Skeletal muscle cell (primary cell): Measurements from ENCODE around the gene DNALI1.
"Not testable (repeated sequence)": the region's sequence is repeated elsewhere in the genome, so short reads cannot be mapped to it uniquely, and the experiment has no call there.

Experiments
- DNase-seq: peaks from one replicate; pipeline ENCODE4 v3.0.0-alpha.2; 2010; ENCODE audit warnings: low read depth
- H3K4me3 ChIP-seq: 2 replicates; pipeline ENCODE4 v1.5.1; 2011; ENCODE audit warnings: low read depth, mild to moderate bottlenecking, control low read depth, low read length, moderate library complexity

Gene DNALI1

DNA sequence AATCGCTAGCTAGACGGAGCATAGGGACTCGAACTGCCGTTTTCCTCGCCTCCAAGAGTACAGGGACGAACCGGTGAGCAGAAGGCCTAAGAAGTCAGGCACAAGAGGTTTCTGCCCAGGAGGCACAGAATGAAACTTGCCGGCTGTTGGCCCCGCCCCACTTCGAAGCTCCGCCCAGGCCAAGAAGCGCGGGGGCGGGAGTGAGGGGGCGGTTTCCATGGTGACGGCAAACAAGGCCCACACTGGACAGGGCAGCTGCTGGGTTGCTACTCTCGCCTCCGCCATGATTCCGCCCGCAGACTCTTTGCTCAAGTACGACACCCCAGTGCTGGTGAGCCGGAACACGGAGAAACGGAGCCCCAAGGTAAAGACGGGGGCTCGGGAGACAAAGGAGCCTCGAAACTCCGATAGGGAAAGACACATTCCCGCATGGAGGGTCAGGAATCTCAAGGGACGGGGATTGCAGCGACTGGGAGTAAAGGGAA is at the start of gene DNALI1:
TSS of gene DNALI1 (plus strand) at position 229 of the 485 bp plus-strand sequence. CDS start at position 284, 55 bp downstream.
- peak; percentile 62 for DNase-seq
- peak within 1 kb of the TSS; percentile 60 for H3K4me3 ChIP-seq

DNA sequence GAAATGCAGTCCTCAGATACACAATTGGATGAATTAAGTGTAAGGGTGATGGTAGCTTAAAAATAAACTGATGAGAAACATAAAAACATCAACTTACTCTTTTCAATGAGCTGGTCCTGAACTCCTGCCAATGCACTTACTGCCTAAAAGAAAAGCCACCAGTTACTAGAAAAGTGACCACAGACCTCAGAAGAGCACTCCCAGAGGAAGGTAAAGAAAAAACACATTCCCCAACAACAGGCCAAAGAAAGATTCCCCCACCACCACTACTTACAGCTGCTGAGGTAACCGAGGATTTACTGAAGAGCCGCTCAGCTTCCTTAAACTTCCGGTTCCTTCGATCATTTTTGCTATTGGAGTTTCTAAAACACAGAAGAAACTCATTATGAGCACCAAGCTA is 47.6 kb upstream of the DNALI1 start:
- no peak for DNase-seq
- no peak overlapping the region for H3K4me3 ChIP-seq

DNA sequence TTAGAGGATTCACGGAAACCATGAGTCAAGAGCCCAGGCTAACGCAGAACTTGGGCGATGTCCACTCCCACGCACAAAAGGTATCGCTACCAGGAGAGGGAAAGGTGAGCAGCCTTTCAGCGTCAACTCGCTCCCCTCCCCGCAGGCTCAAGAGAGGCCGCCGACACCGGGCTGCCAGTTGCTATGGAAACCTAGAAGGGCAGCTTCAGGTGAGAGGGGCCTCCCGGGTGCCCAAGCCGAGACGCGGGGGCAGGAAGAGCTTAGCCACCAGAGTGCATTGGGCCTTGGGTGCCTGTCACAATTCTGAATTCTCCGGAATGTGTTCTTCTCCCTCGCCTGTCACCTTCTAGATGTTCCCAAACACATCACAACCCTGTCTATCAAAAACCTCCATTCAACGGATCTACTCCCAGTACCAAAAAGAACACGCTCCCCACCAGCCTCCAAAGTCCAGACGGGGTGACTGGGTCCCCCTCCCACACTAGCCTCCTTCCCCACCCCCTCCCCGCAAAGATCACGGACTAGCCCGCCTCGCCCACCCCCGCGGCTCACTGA is 42.9 kb upstream of the DNALI1 start:
- no peak for DNase-seq
- peak overlapping the region; percentile 76 for H3K4me3 ChIP-seq

DNA sequence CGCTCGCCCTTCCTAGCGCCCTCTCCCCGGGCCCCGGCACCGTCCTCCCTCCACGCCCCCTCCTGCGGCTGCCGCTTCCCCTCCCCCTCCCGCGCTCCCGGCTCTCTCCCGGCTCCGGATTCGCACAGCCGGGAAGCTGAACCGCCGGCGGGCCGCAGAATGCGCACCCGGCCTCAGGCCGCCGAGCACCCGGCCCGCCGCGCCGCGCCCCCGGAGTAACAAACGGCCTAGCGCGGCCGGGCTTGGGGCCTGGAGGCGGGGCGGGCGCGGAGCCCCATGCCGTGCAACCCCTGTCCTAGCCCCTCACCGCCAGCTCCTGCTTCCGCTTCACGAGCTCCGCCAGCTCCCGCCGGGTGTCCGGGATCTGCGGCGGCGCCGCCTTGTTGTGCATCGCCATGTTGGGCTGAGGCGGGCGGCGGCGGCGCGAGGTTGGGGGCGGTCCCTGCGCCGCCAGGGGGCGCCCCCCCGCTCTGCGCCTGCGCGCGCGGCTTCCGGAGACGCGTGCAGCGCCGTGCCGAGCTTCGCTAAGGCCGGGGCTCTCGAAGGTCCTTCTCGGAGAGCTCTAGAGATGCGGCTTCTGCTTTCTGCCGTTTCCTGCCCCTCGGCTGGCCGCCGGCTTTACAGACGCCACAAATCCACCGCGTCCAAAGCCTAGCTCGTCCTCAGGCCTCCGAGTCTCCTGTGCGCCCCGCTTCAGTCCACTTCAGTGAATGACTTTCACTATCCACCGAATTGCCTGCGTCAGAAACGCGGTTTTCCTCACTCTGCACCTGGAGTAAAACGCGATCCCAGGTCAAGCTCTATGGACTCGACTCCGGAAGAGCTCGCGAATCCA is 42.2 kb upstream of the DNALI1 start, which contains the start of gene MEAF6:
TSS of gene MEAF6 (minus strand) at position 417 of the 835 bp plus-strand sequence. CDS start at position 397, 20 bp downstream.
- peak; percentile 36 for DNase-seq
- peak within 1 kb of the TSS; percentile 76 for H3K4me3 ChIP-seq

DNA sequence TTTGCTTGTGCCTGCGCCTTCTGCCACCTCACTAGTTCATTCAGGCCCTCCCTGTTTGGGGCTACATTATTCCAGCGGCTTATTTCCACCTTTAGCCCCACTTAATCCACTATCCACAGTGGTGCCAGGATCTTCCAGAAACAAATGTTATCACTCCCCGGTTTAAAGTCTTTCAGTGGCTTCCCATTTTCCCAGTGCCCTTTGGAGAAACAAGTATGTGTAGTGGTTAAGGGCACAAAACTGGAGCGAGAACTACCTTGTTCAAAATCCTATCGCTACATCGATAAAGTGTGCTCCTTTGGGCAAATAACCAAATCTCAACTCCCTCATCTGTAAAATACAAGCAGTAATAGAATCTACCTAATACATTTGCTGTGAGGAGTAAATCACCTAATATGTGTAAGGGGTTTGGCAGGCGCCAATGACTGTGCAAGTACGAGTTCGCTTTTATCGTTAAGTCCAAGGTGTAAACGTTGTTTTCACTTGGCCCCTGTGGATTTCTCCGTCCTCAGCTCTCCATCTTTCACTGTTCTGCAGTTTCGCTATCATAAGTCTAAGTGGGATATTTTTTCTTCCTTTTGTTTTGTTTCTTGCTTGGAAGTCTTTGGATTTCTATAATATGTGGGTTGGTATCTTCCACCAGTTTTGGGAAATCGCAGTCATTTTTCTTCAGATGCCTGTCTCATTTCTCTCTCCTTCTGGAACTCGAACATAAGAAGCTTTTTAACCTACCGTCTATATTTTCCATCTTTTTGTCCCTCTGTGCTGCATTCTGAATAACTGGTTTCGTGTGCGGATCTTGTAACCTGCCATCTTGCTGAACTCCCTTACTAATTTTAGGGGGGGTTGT is 41.3 kb upstream of the DNALI1 start:
- no peak for DNase-seq
- peak overlapping the region; percentile 76 for H3K4me3 ChIP-seq

DNA sequence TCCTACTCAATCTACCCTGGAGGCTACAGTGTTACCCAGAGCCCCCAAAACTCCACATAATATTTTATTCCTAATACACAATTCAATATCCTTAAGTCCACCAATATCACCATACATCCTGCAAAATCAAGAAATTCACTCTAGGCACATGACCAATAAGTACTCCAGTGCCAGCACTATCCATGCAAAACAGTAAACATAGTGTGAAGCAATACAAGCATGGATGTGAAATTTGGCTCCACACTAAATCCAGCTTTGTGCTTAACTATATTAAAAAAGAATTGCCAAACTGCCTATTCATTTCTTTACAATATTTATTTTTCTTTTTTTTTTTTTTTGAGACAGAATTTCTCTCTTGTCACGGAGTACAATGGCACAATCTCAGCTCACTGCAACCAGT is 39.2 kb upstream of the DNALI1 start:
- DNase-seq = no peak
- H3K4me3 ChIP-seq = no peak overlapping the region

DNA sequence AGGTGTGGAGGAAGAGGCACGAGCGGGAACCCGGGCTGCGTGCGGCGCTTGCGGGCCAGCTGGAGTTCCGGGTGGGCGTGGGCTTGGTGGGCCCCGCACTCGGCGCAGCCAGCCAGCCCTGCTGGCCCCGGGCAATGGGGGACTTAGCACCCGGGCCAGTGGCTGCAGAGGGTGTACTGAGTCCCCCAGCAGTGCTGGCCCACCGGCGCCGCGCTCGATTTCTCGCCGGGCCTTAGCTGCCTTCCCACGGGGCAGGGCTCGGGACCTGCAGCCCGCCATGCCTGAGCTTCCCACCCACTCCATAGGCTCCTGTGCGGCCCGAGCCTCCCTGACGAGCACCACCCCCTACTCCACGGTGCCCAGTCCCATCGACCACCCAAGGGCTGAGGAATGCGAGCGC is 38.5 kb upstream of the DNALI1 start:
- not testable (repeated sequence) for H3K4me3 ChIP-seq, DNase-seq

DNA sequence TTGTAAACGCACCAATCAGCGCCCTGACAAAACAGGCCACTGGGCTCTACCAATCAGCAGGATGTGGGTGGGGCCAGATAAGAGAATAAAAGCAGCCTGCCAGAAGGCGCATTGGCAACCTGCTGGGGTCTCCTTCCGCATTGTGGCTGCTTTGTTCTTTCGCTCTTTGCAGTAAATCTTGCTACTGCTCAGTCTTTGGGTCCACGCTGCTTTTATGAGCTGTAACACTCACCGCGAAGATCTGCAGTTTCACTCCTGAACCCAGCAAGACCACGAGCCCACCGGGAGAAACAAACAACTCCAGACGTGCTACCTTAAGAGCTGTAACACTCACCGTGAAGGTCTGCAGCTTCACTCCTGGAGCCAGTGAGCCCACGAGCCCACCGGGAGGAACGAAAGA is 37.8 kb upstream of the DNALI1 start:
- not testable (repeated sequence) for H3K4me3 ChIP-seq, DNase-seq

DNA sequence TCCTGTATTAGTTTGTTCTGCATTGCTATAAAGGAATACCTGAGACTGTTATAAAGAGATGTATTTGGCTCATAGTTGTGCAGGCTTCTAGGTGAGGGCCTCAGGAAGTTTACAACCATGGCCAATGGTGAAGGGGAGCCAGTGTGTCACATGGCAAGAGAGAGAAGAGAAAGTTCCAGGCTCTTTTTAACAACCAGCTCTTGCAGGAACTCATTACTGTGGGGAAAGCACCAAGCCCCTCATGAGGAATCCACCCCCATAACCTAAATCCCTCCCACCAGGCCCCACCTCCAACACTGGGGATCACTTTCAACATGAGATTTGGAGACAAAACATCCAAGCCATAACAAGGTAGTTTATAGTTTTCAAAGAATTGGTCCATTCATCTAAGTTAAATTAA is 37.1 kb upstream of the DNALI1 start:
- H3K4me3 ChIP-seq = no peak overlapping the region
- no peak for DNase-seq

DNA sequence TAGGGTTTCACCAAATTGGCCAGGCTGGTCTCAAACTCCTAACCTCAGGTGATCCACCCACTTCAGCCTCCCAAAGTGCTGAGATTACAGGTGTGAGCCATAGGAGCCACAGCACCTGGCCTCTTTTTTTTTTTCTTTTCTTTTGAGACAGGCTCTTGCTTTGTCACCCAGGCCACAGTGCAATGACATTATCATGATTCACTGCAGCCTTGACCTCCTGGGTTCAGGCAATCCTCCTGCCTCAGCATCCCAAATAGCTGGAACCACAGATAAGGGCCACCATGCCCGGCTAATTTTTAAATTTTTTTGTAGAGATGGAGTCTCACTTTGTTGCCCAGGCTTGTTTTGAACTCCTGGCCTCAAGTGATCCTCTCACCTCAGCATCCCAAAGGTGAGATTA is 26.9 kb upstream of the DNALI1 start:
- H3K4me3 ChIP-seq, DNase-seq: not testable (repeated sequence)

DNA sequence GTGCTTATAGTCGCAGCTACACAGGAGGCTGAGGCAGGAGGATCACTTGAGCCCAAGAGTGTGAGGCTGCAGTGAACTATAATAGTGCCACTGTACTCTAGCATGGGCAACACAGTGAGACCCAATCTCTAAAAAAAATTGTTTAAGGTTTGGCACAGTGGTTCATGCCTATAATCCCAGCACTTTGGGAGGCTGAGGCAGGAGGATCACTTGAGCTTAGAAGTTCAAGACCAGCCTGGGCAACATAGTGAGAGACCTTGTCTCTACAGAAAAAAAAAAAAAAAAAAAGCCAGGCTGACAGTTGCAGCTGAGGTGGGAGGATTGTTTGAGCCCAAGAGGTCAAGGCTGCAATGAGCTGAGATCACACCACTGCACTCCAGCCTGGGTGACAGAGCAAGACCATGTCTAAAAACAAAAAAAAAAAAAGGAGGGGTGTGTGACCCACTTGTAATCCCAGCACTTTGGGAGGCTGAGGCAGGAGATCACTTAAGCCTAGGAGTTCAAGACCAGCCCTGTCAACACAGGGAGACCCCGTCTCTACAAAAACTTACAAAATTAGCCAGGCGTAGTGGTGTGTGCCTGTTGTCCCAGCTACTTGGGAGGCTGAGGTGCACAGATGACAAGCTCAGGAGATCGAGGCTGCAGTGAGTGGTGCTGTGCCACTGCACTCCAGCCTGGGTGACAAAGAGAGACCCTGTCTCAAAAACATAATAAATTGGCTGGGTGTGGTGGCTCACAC is 24.2 kb upstream of the DNALI1 start:
- not testable (repeated sequence) for H3K4me3 ChIP-seq, DNase-seq

DNA sequence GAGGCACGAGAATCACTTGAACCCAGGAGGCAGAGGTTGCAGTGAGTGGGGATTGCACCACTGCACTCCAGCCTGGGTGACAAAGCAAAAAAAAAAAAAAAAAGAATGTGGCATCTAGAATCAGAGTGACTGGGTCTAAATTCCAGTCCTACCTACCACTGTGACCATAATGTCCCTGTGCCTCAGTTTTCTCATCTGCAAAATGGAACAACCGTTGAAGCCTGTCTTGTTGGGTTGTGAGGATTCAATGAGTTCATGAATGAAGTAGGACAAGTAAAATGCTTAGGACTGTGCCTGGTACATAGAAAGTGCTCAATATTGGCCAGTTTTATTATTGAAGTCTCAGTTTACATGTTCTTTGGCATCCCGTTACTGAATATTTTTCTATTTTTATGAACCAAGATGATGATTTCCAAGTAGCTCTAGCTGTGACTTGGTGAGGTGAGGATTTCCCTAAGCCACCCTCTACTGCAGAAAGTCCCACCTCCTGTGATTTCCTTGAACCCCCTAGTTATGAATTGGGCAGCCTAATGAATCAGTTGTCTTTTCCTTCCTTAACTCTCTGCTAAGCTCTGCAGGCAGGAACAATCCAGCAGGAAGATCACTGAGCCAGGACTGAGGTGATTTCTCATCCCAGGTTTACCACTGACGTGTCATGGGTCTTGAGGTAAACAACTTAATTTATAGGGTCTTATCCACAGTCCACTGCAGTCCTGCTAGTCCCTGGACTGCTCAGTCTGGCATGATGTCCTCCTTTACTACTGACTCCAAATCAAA is 23.2 kb upstream of the DNALI1 start:
- no peak for DNase-seq
- H3K4me3 ChIP-seq = no peak overlapping the region

DNA sequence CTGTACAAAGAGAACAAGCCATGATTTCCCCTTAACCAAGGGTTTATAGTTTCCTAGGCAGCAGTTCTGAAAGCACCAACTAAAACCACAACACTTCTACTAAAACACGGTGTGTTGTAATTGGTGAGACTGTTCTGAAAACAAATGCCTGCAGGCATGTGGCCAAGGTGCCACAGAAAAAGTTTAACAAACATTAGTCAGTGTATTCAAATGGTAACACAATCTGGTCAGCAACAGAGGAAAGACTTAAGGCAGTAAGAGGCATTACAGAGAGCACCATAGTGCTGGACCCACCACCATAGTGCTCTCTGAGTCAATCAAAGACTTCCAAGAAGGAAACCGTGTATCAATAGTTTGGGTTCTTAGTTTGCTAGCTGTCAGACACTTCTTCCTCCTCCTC is 19.4 kb upstream of the DNALI1 start:
- DNase-seq = peak; percentile 69
- no peak overlapping the region for H3K4me3 ChIP-seq

DNA sequence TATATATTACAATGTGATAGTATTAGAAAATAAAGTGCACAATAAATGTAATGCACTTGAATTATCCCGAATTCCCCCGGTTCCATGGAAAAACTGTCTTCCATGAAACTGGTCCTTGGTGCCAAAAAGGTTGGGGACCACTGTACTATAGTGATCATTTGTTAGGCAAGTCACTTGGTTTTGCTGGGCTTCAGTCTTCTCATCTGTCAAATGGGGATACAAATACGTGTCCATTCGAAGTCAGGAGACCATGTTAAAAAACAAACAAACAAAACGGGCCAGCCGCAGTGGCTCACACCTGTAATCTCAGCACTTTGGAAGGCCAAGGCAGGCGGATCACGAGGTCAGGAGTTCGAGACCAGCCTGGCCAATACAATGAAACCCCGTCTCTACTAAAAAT is 17.6 kb upstream of the DNALI1 start:
- not testable (repeated sequence) for H3K4me3 ChIP-seq, DNase-seq

DNA sequence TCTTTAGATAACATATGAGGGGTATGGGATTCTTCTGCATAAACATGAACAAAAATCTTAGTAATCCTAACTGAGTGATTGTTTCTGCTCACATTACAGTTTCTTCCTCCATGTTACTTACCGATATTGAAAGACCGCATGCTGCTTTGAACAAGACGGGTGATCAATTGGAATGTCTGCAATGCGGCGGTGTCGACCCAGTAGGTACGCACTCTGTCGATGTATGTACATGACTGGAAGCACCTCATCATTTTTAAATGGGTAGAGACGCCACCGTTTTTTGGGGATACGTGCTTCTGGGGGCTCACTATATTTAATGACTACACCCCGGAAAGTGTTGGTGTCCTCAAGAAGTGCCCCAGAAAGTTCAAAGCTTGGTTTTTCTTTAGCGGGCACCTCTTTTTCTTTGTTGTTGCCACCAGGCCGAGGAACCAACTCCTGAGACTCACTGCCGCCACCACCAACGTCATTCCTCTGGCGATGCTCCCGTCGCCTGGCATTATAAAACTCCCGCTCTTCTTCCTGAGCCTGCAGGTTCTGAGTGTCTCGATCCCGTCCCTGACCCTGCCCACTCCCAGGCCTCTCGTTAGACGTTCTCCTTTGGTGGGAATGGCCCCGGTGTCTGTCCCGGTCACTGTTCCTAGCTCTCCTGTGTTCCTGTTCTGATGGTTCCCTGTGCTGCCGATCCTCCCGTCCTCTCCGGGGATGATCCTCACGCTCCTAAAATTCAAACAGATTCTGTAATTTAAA is 16.5 kb upstream of the DNALI1 start:
- no peak for DNase-seq
- no peak overlapping the region for H3K4me3 ChIP-seq

DNA sequence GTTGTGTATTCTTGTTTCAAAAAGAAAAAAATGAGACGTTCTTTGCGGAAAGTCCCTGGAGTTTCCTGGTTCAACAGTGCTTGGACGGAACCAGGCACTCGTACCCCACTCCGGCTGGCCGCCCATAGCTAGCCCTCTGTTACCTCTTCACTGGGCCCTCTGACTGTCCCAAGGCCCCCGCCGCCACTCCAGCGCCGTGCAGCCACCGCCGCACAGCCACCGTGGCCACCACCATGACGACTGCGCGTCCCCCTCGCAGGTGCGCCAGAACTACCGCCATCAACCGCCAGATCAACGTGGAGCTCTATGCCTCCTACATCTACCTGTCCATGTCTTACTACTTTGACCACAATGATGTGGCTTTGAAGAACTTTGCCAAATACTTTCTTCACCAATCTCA is 12.2 kb upstream of the DNALI1 start:
- no peak for DNase-seq
- no peak overlapping the region for H3K4me3 ChIP-seq

DNA sequence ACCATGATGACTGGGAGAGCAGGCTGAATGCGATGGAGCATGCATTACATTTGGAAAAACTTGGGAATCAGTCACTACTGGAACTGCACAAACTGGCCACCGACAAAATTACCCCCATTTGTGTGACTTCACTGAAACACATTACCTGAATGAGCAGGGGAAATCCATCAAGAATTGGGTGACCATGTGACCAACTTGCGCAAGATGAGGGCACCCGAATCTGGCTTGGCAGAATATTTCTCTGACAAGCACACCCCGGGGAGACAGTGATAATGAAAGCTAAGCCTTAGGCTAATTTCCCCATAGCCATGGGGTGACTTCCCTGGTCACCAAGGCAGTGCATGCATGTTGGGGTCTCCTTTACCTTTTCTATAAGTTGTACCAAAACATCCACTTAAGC is 11.7 kb upstream of the DNALI1 start:
- no peak for DNase-seq
- H3K4me3 ChIP-seq = no peak overlapping the region

DNA sequence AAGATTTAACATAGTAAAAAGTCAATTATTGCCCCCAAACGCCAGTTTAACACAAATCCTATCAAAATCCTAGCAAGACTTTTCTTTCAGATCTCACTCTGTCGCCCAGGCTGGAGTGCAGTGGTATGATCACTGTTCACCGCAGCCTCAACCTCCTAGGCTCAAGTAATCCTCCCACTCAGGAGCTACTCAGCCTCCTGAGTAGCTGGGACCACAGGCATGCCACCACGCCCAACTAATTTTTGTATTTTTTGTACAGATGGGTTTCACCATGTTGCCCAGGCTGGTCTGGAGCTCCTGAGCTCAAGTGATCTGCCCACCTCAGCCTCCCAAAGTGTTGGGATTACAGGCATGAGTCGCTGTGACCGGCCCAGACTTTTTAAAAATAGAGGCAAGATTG is 7.4 kb upstream of the DNALI1 start:
- no peak overlapping the region for H3K4me3 ChIP-seq
- DNase-seq = no peak
